Measurements from ENCODE around the gene RPS6KA2.
A peak's percentile ranks its signal among the peaks of the same experiment; 100 is the strongest.

Gene RPS6KA2

GRCh38 chr6:166520905-166521834 is 105.9 kb downstream of the RPS6KA2 start:
- Mint-ChIP-seq H3K27me3 (no peaks in the 10 kb centered on the region), H3K27ac (no peak overlapping the region), H3K9me3 (peaks cover 3 to 4% of the 10 kb centered on the region in 2 donors), H3K4me1 (no peaks in the 10 kb centered on the region), H3K4me3 (no peak overlapping the region), H3K36me3 (peaks cover 33 to 44% of the 10 kb centered on the region in 2 donors)
- no peak for ATAC-seq (replicated peaks)
- DNase-seq = no peak

GRCh38 chr6:166516251-166516884 is 110.7 kb downstream of the RPS6KA2 start:
- H3K4me3 Mint-ChIP-seq = no peak overlapping the region
- H3K4me1 Mint-ChIP-seq = peaks cover 16 to 43% of the 10 kb centered on the region in 2 donors
- H3K36me3 Mint-ChIP-seq = peaks cover 33 to 43% of the 10 kb centered on the region in 2 donors
- DNase-seq = no peak
- H3K9me3 Mint-ChIP-seq = peaks cover 0 to under 1% of the 10 kb centered on the region in 2 donors
- no peaks in the 10 kb centered on the region for H3K27me3 Mint-ChIP-seq
- no peak for ATAC-seq (replicated peaks)
- H3K27ac Mint-ChIP-seq = peak overlapping the region; percentile 5

- Mint-ChIP-seq H3K4me3 (no peak overlapping the region), H3K9me3 (no peaks in the 10 kb centered on the region), H3K27ac (no peak overlapping the region), H3K4me1 (peaks cover 16 to 43% of the 10 kb centered on the region in 2 donors), H3K36me3 (peaks cover 26 to 42% of the 10 kb centered on the region in 2 donors), H3K27me3 (no peaks in the 10 kb centered on the region)
- DNase-seq (peak; percentile 27), ATAC-seq (replicated peaks) (peak; percentile 43 to 64)
Measured at GRCh38 chr6:166515072-166515810, 111.8 kb downstream of the RPS6KA2 start.

- Mint-ChIP-seq H3K27ac (no peak overlapping the region), H3K4me3 (no peak overlapping the region), H3K9me3 (no peaks in the 10 kb centered on the region), H3K4me1 (peaks cover 16 to 43% of the 10 kb centered on the region in 2 donors), H3K36me3 (peaks cover 25 to 34% of the 10 kb centered on the region in 2 donors), H3K27me3 (no peaks in the 10 kb centered on the region)
- no peak for DNase-seq
- ATAC-seq (replicated peaks) = no peak
Measured at GRCh38 chr6:166514196-166514595, 112.9 kb downstream of the RPS6KA2 start.

GRCh38 chr6:166512567-166512966 is 114.5 kb downstream of the RPS6KA2 start:
- DNase-seq (peak; percentile 60), ATAC-seq (replicated peaks) (peak; percentile 98)
- Mint-ChIP-seq H3K27me3 (no peaks in the 10 kb centered on the region), H3K36me3 (peaks cover 17 to 33% of the 10 kb centered on the region in 2 donors), H3K27ac (peak overlapping the region; percentile 17), H3K4me1 (peaks cover 16 to 43% of the 10 kb centered on the region in 2 donors), H3K4me3 (no peak overlapping the region), H3K9me3 (no peaks in the 10 kb centered on the region)

GRCh38 chr6:166511316-166511715 is 115.7 kb downstream of the RPS6KA2 start:
- no peak for ATAC-seq (replicated peaks)
- peaks cover 19 to 43% of the 10 kb centered on the region in 2 donors for H3K4me1 Mint-ChIP-seq

GRCh38 chr6:166509193-166509592 is 117.9 kb downstream of the RPS6KA2 start:
- no peaks in the 10 kb centered on the region for H3K9me3 Mint-ChIP-seq
- peaks cover 14 to 29% of the 10 kb centered on the region in 2 donors for H3K36me3 Mint-ChIP-seq
- ATAC-seq (replicated peaks) = no peak

More at GRCh38 chr6:166511316-166511715, 115.7 kb downstream of the RPS6KA2 start:
- Mint-ChIP-seq H3K27me3 (no peaks in the 10 kb centered on the region), H3K9me3 (no peaks in the 10 kb centered on the region), H3K4me3 (no peak overlapping the region), H3K36me3 (peaks cover 21 to 33% of the 10 kb centered on the region in 2 donors), H3K27ac (no peak overlapping the region)
- DNase-seq = no peak

GRCh38 chr6:166508726-166509125 is 118.3 kb downstream of the RPS6KA2 start:
- DNase-seq = no peak
- no peaks in the 10 kb centered on the region for H3K9me3 Mint-ChIP-seq
- H3K4me3 Mint-ChIP-seq = no peak overlapping the region
- no peaks in the 10 kb centered on the region for H3K27me3 Mint-ChIP-seq
- peaks cover 13 to 29% of the 10 kb centered on the region in 2 donors for H3K36me3 Mint-ChIP-seq
- peaks cover 14 to 19% of the 10 kb centered on the region in 2 donors for H3K4me1 Mint-ChIP-seq
- ATAC-seq (replicated peaks) = no peak
- H3K27ac Mint-ChIP-seq = no peak overlapping the region

More at GRCh38 chr6:166509193-166509592, 117.9 kb downstream of the RPS6KA2 start:
- Mint-ChIP-seq H3K4me3 (no peak overlapping the region), H3K27me3 (no peaks in the 10 kb centered on the region), H3K4me1 (peaks cover 14 to 24% of the 10 kb centered on the region in 2 donors), H3K27ac (no peak overlapping the region)
- no peak for DNase-seq

- H3K9me3 Mint-ChIP-seq = no peaks in the 10 kb centered on the region
- H3K4me3 Mint-ChIP-seq = no peak overlapping the region
- peaks cover 12 to 13% of the 10 kb centered on the region in 2 donors for H3K4me1 Mint-ChIP-seq
- no peak overlapping the region for H3K27ac Mint-ChIP-seq
- no peaks in the 10 kb centered on the region for H3K27me3 Mint-ChIP-seq
- DNase-seq (no peak), ATAC-seq (replicated peaks) (no peak)
- peaks cover 11 to 32% of the 10 kb centered on the region in 2 donors for H3K36me3 Mint-ChIP-seq
Measured at GRCh38 chr6:166507809-166508564, 119.1 kb downstream of the RPS6KA2 start.

- ATAC-seq (replicated peaks) (no peak), DNase-seq (no peak)
- no peak overlapping the region for H3K4me3 Mint-ChIP-seq
- peaks cover 10 to 29% of the 10 kb centered on the region in 2 donors for H3K36me3 Mint-ChIP-seq
- H3K9me3 Mint-ChIP-seq = no peaks in the 10 kb centered on the region
- H3K4me1 Mint-ChIP-seq = peaks cover 6 to 7% of the 10 kb centered on the region in 2 donors
- no peak overlapping the region for H3K27ac Mint-ChIP-seq
- H3K27me3 Mint-ChIP-seq = no peaks in the 10 kb centered on the region
Measured at GRCh38 chr6:166507380-166507779, 119.7 kb downstream of the RPS6KA2 start.

GRCh38 chr6:166505133-166505905 is 121.7 kb downstream of the RPS6KA2 start:
- Mint-ChIP-seq H3K36me3 (peaks cover 17 to 36% of the 10 kb centered on the region in 2 donors), H3K4me1 (peaks cover 2 to 5% of the 10 kb centered on the region in 2 donors), H3K27ac (no peak overlapping the region), H3K4me3 (no peak overlapping the region), H3K9me3 (no peaks in the 10 kb centered on the region), H3K27me3 (no peaks in the 10 kb centered on the region)
- ATAC-seq (replicated peaks) (no peak), DNase-seq (no peak)

- H3K27me3 Mint-ChIP-seq = no peaks in the 10 kb centered on the region
- peaks cover 1 to 3% of the 10 kb centered on the region in 2 donors for H3K9me3 Mint-ChIP-seq
- H3K36me3 Mint-ChIP-seq = peaks cover 20 to 47% of the 10 kb centered on the region in 2 donors
- H3K27ac Mint-ChIP-seq = no peak overlapping the region
- no peak overlapping the region for H3K4me3 Mint-ChIP-seq
- peaks cover 13 to 15% of the 10 kb centered on the region in 2 donors for H3K4me1 Mint-ChIP-seq
- no peak for DNase-seq
- ATAC-seq (replicated peaks) = no peak
Measured at GRCh38 chr6:166504100-166504499, 123.0 kb downstream of the RPS6KA2 start.
